Body of pancreas (tissue), 4 donors: ENCODE results near the gene GRPEL2.

Source experiments
- CTCF ChIP-seq, 7 experiments: fragments of 450-650 bp in 4 of 7; fragments of 200-600 bp in 3 of 7; sonication (generic) in 3 of 7; IDR thresholded peaks; one replicate each; pipeline ENCODE4 v1.5.1; 2016 to 2019; ENCODE audit warnings: antibody characterized with exemption in 7 of 7
- POLR2A ChIP-seq, 3 donors: fragments of 450-650 bp; IDR thresholded peaks; one replicate each; pipeline ENCODE4 v1.6.1; 2016; ENCODE audit warnings: antibody characterized with exemption in 3 of 3, mild to moderate bottlenecking in 2 of 3

GRCh38 chr5:149326611-149327010, 18.7 kb upstream of the GRPEL2 start:
- TF ChIP-seq POLR2A (IDR thresholded peaks at IDR 0.05) (no peak), CTCF (IDR thresholded peaks at IDR 0.05) (no peak)
